Measurements from ENCODE around the gene PARM1. TPM values are rescaled to one million over a fixed set of nuclear protein-coding genes. Genes with fewer than 3 reads are reported as not detected.

PARM1 gene
- total RNA-seq, 1 donor, result 0.63 TPM

DNA sequence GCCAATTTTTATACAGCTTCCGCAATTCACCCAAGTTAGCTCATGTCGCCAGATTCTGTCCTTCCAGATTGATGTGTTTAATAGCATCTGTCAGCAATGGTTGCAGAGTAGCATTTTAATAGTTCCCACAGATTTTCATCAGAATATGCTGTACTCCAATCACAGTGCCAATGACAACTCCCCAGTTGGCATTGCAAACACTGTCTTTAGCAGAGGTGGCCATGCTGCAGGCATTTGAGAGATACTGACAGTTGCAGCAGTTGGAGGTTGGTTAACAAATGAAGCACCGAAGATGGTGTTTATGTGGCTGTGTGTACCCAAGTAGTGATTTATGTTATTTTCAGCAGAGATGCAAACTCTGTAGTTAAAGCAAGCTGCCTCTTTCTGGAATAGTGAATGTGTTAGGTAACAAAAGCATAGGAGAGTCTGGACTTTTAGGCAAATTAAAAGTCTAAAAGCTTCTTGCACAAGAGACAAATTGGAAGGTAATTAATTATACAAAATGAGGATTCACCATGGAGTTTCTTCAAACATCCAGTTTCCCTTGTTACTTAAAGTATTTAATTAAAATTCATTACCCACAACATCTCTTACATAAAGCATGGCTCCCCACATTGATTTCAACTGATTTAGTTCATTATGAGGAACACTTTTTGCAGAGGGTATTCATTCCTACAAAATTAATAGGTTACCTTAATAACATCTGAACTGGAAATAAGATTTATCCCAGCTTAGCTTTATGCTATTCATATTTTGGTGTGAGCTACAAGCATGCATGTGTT is 65.2 kb downstream of the PARM1 start:
- no peak for TF ChIP-seq CTCF (IDR thresholded peaks at IDR 0.05; ENCODE audit: insufficient read depth, low read length)

GRCh38 chr4:74999714-75000309 is 66.9 kb downstream of the PARM1 start:
- no peak for DNase-seq (ENCODE audit: low read depth)
- TF ChIP-seq CTCF (IDR thresholded peaks at IDR 0.05; ENCODE audit: insufficient read depth, low read length), result no peak
- no peak overlapping the region for H3K4me3 ChIP-seq (ENCODE audit: low read depth, low read length)

More for the DNA sequence above, 65.2 kb downstream of the PARM1 start:
- DNase-seq (ENCODE audit: low read depth), result no peak
- no peak overlapping the region for H3K4me3 ChIP-seq (ENCODE audit: low read depth, low read length)

DNA sequence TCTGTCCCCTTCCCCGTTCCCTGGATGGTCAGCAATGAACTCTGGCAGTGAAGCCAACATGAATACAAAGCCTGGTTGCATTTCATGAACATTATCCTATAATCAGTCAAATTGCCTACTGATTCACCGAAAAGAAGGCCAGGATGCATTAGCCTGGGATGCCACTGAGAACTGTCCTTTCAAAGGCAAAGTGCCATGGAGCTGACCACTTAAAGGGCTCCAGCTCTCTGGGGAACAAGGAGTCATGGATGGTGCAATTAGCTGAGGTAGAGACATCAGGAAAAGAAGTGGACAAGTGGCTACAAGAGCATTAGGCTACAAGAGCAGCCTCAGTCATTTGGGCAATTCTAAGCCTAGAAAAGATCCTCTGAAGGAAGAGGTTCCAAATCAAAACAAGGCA is 69.0 kb downstream of the PARM1 start:
- no peak overlapping the region for H3K4me3 ChIP-seq (ENCODE audit: low read depth, low read length)
- TF ChIP-seq CTCF (IDR thresholded peaks at IDR 0.05; ENCODE audit: insufficient read depth, low read length), result no peak

DNA sequence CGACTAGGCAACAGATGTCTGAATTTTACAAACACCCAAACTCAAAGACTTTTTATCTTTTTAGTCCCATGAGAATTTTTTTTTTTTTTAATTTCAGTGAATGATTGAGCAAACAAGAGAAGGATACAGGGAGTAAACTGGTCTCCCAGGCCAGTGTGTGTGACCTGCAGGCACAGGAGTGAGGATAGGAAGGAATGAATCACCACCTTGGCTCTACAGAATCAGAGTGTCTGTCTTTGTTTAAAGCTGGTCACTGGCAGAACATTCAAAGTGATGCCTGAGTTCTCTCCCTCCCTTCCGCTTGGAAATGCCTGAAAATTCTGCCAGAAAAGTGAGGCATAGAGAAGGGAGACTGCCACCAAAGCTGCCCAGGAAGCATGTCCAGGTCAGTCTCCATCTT is 69.5 kb downstream of the PARM1 start:
- DNase-seq (ENCODE audit: low read depth), result no peak
- TF ChIP-seq CTCF (IDR thresholded peaks at IDR 0.05; ENCODE audit: insufficient read depth, low read length), result no peak

More for the DNA sequence above, 69.0 kb downstream of the PARM1 start:
- no peak for DNase-seq (ENCODE audit: low read depth)

GRCh38 chr4:75003979-75004378 is 71.1 kb downstream of the PARM1 start:
- no peak overlapping the region for H3K4me3 ChIP-seq (ENCODE audit: low read depth, low read length)
- DNase-seq (ENCODE audit: low read depth), result no peak
- TF ChIP-seq CTCF (IDR thresholded peaks at IDR 0.05; ENCODE audit: insufficient read depth, low read length), result no peak

More for the DNA sequence above, 69.5 kb downstream of the PARM1 start:
- H3K4me3 ChIP-seq (ENCODE audit: low read depth, low read length), result no peak overlapping the region

DNA sequence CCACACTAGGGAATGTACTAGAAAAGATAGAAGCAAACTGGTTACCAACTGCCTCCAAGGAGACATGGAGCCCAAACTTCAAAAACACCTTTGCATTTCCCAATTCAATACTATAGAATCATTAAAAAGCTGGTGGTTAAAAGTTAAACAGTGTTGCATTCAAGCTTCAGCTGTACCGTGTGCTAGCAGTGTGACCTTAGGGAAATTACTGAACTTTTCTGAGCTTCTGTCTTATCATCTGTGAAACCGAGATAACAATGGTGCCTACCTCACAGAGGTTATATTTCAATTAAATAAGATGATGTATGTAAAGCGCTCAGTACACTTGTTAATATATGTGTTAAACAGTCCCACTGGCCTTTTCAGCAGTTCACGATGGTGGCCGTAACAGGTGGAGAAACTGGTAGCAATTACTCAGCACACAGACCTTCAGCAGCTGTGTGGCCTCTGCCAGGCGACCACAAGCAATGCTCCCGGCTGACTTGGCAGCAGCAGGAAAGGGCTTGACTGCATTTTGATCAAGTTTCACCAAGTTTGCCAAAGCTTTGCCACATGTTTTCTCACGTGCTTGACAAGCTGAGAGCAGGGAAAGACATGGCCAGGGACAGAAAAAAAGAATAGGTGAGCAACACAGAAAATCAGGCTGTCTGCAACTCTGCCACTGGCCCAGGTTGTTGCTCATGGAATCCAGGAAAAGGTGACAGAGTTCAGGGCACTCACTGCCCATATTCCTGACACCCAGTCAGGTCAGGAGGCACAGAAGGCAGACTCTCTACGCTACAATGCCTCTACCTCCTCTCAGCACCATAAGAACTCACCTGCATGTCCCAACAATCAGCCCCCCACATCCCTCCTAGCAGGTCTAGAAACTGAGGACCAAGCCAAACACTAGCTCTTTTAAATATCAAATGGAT is 72.1 kb downstream of the PARM1 start:
- DNase-seq (ENCODE audit: low read depth), result no peak
- no peak for TF ChIP-seq CTCF (IDR thresholded peaks at IDR 0.05; ENCODE audit: insufficient read depth, low read length)
- no peak overlapping the region for H3K4me3 ChIP-seq (ENCODE audit: low read depth, low read length)

Data from fibroblast of the aortic adventitia (primary cell).